AG10803 (cell line): ENCODE measurements around the gene DUOX2.

Source experiments
- DNase-seq: peaks from one replicate; pipeline ENCODE4 v3.0.0; 2010; ENCODE audit warnings: low read depth
- H3K4me3 ChIP-seq: 2 replicates; pipeline ENCODE4 v1.5.1; 2011; ENCODE audit warnings: mild to moderate bottlenecking, low read length, control low read depth
- TF ChIP-seq, protein P1 (sequence below): conservative IDR thresholded peaks from 2 replicates; pipeline ENCODE4 v1.5.1; 2011; ENCODE audit warnings: mild to moderate bottlenecking, low read length, control low read depth, inconsistent platforms

DUOX2 gene

DNA sequence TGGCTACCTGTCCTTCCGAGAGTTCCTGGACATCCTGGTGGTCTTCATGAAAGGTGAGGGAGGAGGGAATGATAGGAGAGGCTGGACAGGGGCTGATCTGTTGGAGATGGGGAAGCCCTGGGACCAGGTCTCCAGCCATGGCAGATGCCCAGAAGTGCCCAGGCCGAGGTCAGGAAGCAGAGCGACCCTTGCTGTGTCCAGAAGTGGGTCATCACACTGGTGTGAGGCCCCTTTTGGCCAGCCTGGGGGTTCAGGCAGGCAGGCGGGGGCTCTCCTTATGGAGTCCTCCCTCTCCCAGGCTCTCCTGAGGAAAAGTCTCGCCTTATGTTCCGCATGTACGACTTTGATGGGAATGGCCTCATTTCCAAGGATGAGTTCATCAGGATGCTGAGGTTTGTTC, 33.6 kb upstream of the DUOX2 start:
- DNase-seq: no peak
- TF ChIP-seq, protein P1, sequence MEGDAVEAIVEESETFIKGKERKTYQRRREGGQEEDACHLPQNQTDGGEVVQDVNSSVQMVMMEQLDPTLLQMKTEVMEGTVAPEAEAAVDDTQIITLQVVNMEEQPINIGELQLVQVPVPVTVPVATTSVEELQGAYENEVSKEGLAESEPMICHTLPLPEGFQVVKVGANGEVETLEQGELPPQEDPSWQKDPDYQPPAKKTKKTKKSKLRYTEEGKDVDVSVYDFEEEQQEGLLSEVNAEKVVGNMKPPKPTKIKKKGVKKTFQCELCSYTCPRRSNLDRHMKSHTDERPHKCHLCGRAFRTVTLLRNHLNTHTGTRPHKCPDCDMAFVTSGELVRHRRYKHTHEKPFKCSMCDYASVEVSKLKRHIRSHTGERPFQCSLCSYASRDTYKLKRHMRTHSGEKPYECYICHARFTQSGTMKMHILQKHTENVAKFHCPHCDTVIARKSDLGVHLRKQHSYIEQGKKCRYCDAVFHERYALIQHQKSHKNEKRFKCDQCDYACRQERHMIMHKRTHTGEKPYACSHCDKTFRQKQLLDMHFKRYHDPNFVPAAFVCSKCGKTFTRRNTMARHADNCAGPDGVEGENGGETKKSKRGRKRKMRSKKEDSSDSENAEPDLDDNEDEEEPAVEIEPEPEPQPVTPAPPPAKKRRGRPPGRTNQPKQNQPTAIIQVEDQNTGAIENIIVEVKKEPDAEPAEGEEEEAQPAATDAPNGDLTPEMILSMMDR: no peak

DNA sequence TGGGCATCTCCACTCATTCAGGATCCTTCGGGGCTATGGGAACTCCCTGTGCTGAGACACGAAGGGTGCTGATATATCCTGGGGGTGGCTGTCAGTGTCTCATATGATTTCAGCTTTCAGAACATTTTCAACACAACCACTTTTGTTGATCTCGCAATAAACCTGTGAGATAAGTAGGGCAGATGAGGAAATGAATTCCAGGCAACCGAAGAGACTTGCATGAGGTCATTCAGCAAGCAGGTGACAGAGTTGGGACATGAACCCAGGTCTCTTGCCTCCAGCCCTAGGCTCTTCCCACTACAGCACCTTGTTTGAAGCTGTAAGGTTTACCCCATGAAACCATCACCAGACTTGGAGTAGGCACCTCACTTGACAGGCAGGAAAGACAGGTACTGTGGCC, 32.4 kb upstream of the DUOX2 start:
- TF ChIP-seq, protein P1: no peak
- peak; percentile 9 for DNase-seq
- no peak overlapping the region for H3K4me3 ChIP-seq

More for the DNA sequence above, 33.6 kb upstream of the DUOX2 start:
- H3K4me3 ChIP-seq: no peak overlapping the region

DNA sequence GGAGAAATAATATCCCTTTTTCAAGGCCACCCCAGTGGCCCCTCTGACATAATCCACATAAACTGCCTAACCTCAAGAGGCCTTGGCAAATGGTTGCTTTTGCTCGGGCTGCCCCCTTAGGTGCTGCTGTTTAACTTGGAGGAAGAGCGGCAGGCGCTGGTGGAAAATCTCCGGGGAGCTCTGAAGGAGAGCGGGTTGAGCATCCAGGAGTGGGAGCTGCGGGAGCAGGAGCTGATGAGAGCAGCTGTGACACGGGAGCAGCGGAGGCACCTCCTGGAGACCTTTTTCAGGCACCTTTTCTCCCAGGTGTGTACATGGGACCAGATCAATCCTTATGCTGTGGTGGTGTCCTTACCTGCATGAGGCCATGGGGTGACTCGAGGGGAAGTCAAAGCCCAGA, 30.8 kb upstream of the DUOX2 start:
- DNase-seq: no peak
- H3K4me3 ChIP-seq: no peak overlapping the region

DNA sequence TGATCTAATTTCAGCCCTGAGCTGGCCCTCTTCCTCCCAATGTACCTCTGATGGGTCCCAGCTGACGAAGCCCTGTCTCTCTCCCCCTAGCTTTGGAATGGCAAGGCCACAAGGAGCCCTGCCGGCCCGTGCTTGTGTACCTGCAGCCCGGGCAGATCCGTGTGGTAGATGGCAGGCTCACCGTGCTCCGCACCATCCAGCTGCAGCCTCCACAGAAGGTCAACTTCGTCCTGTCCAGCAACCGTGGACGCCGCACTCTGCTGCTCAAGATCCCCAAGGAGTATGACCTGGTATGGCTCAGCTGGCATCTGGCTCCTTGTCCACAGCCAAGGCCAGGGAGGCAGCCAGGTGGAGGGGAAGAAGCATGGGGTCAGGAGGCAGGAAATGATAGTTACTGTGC, 30.0 kb upstream of the DUOX2 start:
- no peak for DNase-seq
- no peak overlapping the region for H3K4me3 ChIP-seq
- TF ChIP-seq, protein P1: no peak

More for the DNA sequence above, 30.8 kb upstream of the DUOX2 start:
- TF ChIP-seq, protein P1: no peak

DNA sequence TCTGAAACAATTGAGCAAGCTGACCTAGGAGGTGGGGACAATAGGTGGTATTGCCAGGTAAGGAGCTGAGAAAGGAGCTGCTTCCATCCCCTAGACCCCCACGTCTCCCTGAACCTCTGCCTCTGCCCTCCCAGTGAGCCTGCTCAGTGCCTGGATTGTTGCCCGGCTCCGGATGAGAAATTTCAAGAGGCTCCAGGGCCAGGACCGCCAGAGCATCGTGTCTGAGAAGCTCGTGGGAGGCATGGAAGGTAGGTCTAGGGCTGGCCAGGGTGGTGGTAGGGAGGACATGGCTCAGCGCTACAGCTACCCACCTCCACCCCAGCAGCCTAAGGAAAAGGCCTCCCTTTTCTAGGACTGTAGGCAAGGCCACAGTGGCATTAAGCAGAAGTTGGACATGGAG, 29.1 kb upstream of the DUOX2 start:
- TF ChIP-seq, protein P1: no peak
- DNase-seq: no peak
- no peak overlapping the region for H3K4me3 ChIP-seq

DNA sequence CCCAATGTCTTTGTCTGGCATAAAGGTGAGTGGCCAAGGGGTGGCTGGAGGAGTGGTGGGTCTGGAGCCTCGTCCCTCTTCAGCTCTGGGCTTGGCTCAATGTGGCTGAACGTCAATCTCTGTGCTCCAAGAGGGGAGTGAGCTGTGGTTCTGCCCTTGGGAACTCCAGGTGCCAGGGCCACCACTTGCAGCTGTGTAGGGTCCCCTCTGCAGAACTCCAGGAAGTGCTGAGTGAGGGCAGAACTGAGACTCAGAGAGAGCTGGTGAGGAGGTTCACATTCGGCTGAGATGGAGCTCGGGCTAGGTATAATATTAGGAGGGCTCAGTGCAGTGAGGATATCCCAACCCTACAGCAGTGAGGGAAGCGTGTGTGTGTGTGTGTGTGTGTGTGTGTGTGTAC, 27.4 kb upstream of the DUOX2 start:
- no peak for DNase-seq
- TF ChIP-seq, protein P1: no peak
- no peak overlapping the region for H3K4me3 ChIP-seq

DNA sequence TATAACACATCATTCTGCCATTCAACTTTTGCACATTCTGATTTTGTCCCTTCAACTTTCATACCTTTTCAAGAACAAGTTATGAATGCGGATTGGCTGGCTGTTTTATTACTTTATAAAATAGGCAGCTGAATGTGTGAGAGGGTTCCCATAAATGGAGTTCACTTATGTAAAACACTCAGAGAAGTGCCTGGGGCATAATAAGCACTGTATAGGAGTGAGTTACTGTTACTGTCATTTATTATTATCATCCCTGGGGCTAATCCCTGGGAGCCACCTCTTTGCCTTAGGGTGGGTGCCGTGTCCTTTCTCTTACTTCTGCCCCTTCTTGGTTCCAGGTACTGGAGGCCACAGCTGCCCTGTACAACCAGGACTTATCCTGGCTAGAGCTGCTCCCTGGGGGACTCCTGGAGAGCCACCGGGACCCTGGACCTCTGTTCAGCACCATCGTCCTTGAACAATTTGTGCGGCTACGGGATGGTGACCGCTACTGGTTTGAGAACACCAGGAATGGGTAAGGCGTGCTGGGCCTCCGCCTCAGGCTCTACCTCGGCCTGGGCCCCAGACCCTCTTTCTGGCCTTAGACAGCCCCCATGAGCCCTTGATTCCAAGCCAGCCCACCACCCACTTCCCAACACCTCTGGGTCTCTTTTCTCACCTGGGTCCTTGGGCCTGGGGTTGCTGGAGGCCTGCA, 26.7 kb upstream of the DUOX2 start:
- DNase-seq: no peak
- H3K4me3 ChIP-seq: no peak overlapping the region
- TF ChIP-seq, protein P1: no peak
